Activated T-helper 17 cell treated with anti-CD3 and anti-CD28 coated beads, Interleukin-2, amount 50 U/mL, for 72 hours (primary cell): ENCODE data around the gene ANKLE1. TPM values are rescaled to one million over a fixed set of nuclear protein-coding genes. Genes with fewer than 3 reads are reported as not detected.

Experiments used
- ATAC-seq: fragments of 150-1000 bp; cut with Tn5 transposase; replicated peaks from 2 replicates; pipeline ENCODE4 v1.10.0; 2021; ENCODE audit warnings: mild to moderate bottlenecking, moderate library complexity
- H3K27ac Mint-ChIP-seq: one replicate; pipeline ENCODE4 v1.8.0; 2022; ENCODE audit warnings: mixed read lengths
- H3K27me3 Mint-ChIP-seq: one replicate; pipeline ENCODE4 v1.8.0; 2022; ENCODE audit warnings: mixed read lengths
- H3K36me3 Mint-ChIP-seq: one replicate; pipeline ENCODE4 v1.8.0; 2022; ENCODE audit warnings: low read depth, mild to moderate bottlenecking, mixed read lengths
- H3K4me1 Mint-ChIP-seq: one replicate; pipeline ENCODE4 v1.8.0; 2022; ENCODE audit warnings: mixed read lengths
- H3K4me3 Mint-ChIP-seq: one replicate; pipeline ENCODE4 v1.8.0; 2022; ENCODE audit warnings: mild to moderate bottlenecking, mixed read lengths
- H3K9me3 Mint-ChIP-seq: one replicate; pipeline ENCODE4 v1.8.0; 2022; ENCODE audit warnings: mixed read lengths
- total RNA-seq, 2 donors: library from RNA; stranded (reverse); gene quantifications; one replicate each; pipeline ENCODE4 v1.2.3, GENCODE V29; 2022

The ANKLE1 gene
- total RNA-seq, 2 donors from 2014 or later = 4.4 to 11.6 TPM

DNA sequence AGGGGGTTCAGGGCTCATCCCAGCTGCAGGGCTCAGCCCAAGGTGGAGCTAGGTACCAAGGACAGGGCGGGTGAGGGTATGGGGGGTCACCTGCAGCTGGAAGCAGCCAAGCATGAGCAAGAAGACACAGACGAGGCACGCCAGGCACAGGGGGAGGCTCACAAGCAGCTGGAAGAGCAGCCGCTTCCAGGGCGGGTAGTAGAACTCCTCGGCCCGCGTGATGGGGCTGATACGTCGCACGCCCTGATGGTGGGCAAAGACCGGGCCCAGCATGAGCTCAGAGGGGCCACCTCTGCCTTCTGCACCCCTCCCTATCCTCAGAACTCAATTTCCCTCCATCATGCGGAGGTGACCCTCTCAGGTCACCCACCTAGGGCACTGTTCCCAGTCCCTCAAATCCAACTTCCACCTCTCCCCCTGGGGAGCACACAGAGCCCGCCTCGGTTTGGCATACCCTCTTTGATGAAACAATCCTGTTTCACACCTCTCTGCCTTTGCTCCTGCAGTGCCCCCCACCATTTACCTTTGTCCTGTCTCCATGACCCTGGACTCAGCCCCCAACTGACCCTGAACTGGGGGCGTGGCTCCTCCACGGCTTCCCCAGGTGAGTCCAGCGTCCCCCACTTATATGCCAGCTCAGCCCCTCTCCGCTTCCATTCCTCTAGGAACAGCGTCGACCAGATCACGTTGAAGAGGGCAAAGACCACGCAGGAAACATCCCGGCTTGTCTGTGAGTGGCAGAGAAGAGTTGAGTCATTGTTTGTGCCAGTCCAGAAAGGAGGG, 48.8 kb downstream of the ANKLE1 start:
- Mint-ChIP-seq H3K27me3 (no peaks in the 10 kb centered on the region), H3K9me3 (no peaks in the 10 kb centered on the region), H3K27ac (no peak overlapping the region), H3K4me3 (peak overlapping the region; percentile 50), H3K36me3 (no peaks in the 10 kb centered on the region), H3K4me1 (peaks cover 12% of the 10 kb centered on the region)
- no peak for ATAC-seq

GRCh38 chr19:17331045-17331558, 49.4 kb downstream of the ANKLE1 start:
- Mint-ChIP-seq H3K27ac (no peak overlapping the region), H3K4me1 (peaks cover 12% of the 10 kb centered on the region), H3K9me3 (no peaks in the 10 kb centered on the region), H3K27me3 (no peaks in the 10 kb centered on the region), H3K4me3 (peak overlapping the region; percentile 50), H3K36me3 (no peaks in the 10 kb centered on the region)
- ATAC-seq = no peak

DNA sequence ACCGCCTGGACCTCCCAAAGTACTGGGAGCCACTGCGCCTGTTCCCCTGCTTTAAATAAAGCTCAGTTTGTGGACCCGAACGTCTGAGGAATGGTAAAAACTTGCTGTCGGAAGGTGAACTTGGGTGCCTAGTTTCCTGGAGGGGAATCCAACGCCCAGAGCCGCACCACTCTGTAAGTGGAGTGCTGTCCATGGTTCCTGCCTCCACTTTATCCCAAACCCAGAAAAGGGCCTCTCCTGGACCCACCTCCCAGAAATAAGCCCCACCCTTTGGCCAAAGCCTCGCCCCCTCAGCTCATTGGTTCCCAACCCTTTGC, 50.6 kb downstream of the ANKLE1 start:
- Mint-ChIP-seq H3K9me3 (no peaks in the 10 kb centered on the region), H3K36me3 (no peaks in the 10 kb centered on the region), H3K4me3 (no peak overlapping the region), H3K27ac (no peak overlapping the region), H3K27me3 (no peaks in the 10 kb centered on the region), H3K4me1 (peaks cover 16% of the 10 kb centered on the region)
- ATAC-seq = no peak

DNA sequence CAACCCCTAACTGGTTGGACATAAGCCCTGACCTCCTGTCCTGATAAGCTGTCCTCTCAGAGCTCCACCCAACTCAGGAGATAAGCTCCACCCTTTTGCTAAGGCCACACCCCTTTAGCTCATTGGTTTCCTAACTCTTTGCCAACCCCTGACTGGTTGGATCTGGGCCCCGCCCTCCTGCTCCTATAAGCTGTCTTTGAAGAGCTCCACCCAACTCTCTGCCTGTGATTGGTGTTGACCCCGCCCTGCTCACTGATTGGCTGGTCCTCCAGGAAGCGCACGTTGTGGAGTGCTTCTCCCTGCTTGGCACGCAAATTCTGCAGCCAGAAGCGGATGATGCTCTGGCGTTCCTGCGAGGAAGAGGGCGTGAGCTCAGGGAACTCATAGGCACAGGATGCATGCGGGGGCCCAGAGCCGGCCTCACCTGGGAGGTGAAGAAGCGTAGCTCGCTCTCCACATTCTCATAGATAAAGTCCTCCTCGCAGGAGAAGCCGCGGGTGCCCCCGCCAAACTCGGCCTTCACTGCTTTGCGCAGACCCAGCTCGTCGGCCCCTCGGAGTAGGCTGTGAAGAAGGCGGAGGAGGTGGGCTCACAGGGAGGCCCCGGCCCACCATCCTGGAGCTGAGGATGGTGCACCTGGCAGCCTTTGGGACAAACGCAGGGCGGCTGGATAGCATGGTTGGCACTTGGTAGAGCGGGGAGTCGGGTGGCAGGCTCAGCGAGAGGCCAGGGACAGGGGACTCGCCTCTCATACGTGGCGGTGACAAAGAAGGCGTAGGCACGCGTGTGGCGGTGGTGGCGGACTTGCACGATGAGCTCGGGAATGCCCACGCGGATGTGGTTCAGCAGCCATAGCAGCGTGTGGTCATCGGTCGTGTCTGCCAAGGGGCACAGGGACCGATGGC, 51.2 kb downstream of the ANKLE1 start:
- Mint-ChIP-seq H3K9me3 (no peaks in the 10 kb centered on the region), H3K4me1 (peaks cover 17% of the 10 kb centered on the region), H3K27me3 (no peaks in the 10 kb centered on the region), H3K4me3 (peak overlapping the region; percentile 15), H3K36me3 (no peaks in the 10 kb centered on the region), H3K27ac (no peak overlapping the region)
- ATAC-seq = peak; percentile 5

DNA sequence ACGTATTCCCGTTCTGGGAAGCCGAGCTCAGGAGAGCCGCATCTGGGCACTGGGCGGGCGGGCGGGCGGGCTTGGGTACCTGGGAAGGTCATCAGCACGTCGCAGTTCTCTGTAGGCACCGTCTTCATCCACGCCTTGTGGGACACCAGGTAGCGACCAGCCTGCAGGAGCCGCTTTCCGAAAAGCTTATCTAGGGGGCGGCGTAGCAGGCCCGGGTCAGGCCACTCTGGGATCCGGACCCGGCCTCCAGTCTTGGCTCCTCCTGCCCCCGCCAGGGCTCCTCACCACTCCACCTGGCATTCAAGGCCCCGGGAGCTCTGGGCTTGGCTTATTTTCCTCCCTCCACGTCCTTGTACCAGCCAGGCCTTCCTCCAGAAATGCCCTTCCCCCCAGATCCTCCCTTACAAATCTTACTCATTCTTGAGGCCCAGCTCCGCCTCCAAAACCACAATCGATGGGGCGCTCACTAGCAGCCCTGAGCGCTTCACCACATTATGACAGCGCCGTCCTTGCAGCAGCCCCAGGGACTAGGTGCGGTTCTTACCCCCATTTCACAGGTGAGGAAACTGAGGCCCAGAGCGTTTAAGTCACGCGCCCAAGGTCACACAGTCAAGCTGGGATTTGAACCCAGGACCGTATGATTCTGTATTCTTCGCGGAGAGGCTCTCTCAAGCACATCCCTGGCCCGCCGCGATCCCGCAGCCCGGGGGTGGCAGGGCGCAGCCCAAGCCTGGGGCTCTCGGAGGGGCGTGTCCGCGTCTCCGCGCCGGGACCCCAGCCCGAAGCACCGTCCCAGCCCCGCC, 52.1 kb downstream of the ANKLE1 start:
- H3K27ac Mint-ChIP-seq = peak overlapping the region; percentile 80
- H3K27me3 Mint-ChIP-seq = no peaks in the 10 kb centered on the region
- H3K9me3 Mint-ChIP-seq = no peaks in the 10 kb centered on the region
- ATAC-seq = peak; percentile 61
- peak overlapping the region; percentile 86 for H3K4me3 Mint-ChIP-seq
- peaks cover 17% of the 10 kb centered on the region for H3K4me1 Mint-ChIP-seq
- H3K36me3 Mint-ChIP-seq = no peaks in the 10 kb centered on the region

GRCh38 chr19:17334414-17335409, 53.0 kb downstream of the ANKLE1 start, which contains the start of gene ANO8:
Gene ANO8, minus strand, starts transcription at chr19:17334855. Its CDS starts 185 bp downstream, at chr19:17334670.
- Mint-ChIP-seq H3K27ac (peak within 1 kb of the TSS; percentile 80), H3K27me3 (no peaks in the 10 kb centered on the region), H3K4me3 (peak within 1 kb of the TSS; percentile 86), H3K9me3 (no peaks in the 10 kb centered on the region), H3K36me3 (no peaks in the 10 kb centered on the region), H3K4me1 (peaks cover 17% of the 10 kb centered on the region)
- peak; percentile 8 for ATAC-seq

DNA sequence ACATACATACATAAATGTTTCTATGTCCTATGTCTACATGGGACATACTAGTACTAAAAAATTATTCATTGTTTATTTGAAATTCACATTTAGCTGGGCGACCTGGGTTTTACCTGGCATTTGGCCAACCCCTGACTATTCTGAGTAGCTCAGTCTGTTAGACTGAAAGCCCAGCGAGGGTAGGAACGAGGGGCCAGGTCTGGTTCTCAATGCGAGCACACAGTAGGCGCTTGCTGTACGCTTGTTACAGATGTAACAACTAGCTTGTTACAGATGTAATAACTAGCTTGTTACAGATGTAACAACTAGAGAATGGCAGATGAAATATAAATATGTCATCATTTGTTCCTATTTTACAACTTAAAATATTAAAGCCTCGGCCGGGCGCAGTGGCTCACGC, 53.9 kb downstream of the ANKLE1 start:
- Mint-ChIP-seq H3K27me3 (no peaks in the 10 kb centered on the region), H3K27ac (no peak overlapping the region), H3K36me3 (no peaks in the 10 kb centered on the region), H3K4me3 (peak overlapping the region; percentile 86), H3K4me1 (peaks cover 17% of the 10 kb centered on the region), H3K9me3 (no peaks in the 10 kb centered on the region)
- ATAC-seq = no peak

Other genes with a start within 250 kb of the ANKLE1 start
- gene HAUS8, start 206.4 kb upstream of the ANKLE1 start, total RNA-seq = 10 to 100 TPM; 26.0 to 35.2 TPM
- gene MYO9B, start 206.1 kb upstream of the ANKLE1 start, total RNA-seq = 100 to 1,000 TPM; 149 to 152 TPM
- 10 to 100 TPM; 27.8 to 30.6 TPM for gene USE1, start 66.5 kb upstream of the ANKLE1 start, total RNA-seq
- gene OCEL1, start 55.7 kb upstream of the ANKLE1 start, total RNA-seq = 10 to 100 TPM; 14.1 to 17.6 TPM
- gene NR2F6, start 36.0 kb upstream of the ANKLE1 start, total RNA-seq = 1 to 10 TPM; 6.8 to 9.2 TPM
- under 1 TPM; 0.26 to 0.48 TPM for gene USHBP1, start 17.2 kb upstream of the ANKLE1 start, total RNA-seq
- 100 to 1,000 TPM in 1 of 2 donors, 10 to 100 TPM in 1; 73.4 to 115 TPM for gene BABAM1, start 14.5 kb upstream of the ANKLE1 start, total RNA-seq
- 1 to 10 TPM; 8.0 to 8.5 TPM for gene ABHD8, start 21.5 kb downstream of the ANKLE1 start, total RNA-seq
- 10 to 100 TPM; 56.2 to 95.9 TPM for gene MRPL34, start 24.0 kb downstream of the ANKLE1 start, total RNA-seq
- 10 to 100 TPM; 27.8 to 45.8 TPM for gene DDA1, start 27.7 kb downstream of the ANKLE1 start, total RNA-seq
- 1 to 10 TPM; 3.6 to 3.9 TPM for gene ANO8, start 53.0 kb downstream of the ANKLE1 start, total RNA-seq
- gene GTPBP3, start 55.7 kb downstream of the ANKLE1 start, total RNA-seq = 10 to 100 TPM; 14.7 to 29.6 TPM
- under 1 TPM in 1 of 2 donors, not detected in 1; 0.53 TPM for gene PLVAP, start 95.4 kb downstream of the ANKLE1 start, total RNA-seq
- gene CCDC194, start 112.3 kb downstream of the ANKLE1 start, total RNA-seq = 1 to 10 TPM; 1.8 to 4.8 TPM
- gene BST2, start 123.7 kb downstream of the ANKLE1 start, total RNA-seq = 100 to 1,000 TPM; 130 to 154 TPM
- gene MVB12A, start 138.1 kb downstream of the ANKLE1 start, total RNA-seq = 10 to 100 TPM; 42.6 to 48.9 TPM
- not detected for gene TMEM221, start 166.8 kb downstream of the ANKLE1 start, total RNA-seq
- not detected for gene NXNL1, start 179.0 kb downstream of the ANKLE1 start, total RNA-seq
- gene SLC27A1, start 188.6 kb downstream of the ANKLE1 start, total RNA-seq = 1 to 10 TPM; 3.8 to 6.7 TPM
- 10 to 100 TPM; 49.0 to 61.8 TPM for gene PGLS, start 229.7 kb downstream of the ANKLE1 start, total RNA-seq